Karpas-422 (cell line): ENCODE results near the gene PIEZO1. TPM values are rescaled to one million over a fixed set of nuclear protein-coding genes. Genes with fewer than 3 reads are reported as not detected.
"Not testable (repeated sequence)": the region's sequence is repeated elsewhere in the genome, so short reads cannot be mapped to it uniquely, and the experiment has no call there.

ENCODE experiments used
- DNase-seq: peaks from one replicate; pipeline ENCODE4 v3.0.0-alpha.2; 2015
- H2AFZ ChIP-seq: fragments of 200-600 bp; sonication (generic); 2 replicates; pipeline ENCODE4 v1.6.1; 2014; ENCODE audit warnings: antibody characterized with exemption, low read length, mixed read lengths
- H3K27ac ChIP-seq: fragments of 200-600 bp; sonication (generic); 2 replicates; pipeline ENCODE4 v1.5.1; 2014; ENCODE audit warnings: mild to moderate bottlenecking, low read length, moderate library complexity
- H3K27me3 ChIP-seq: fragments of 200-600 bp; sonication (generic); 2 replicates; pipeline ENCODE4 v1.6.1; 2014; ENCODE audit warnings: low read length, mixed read lengths
- H3K36me3 ChIP-seq: fragments of 200-600 bp; sonication (generic); 2 replicates; pipeline ENCODE4 v1.6.1; 2014; ENCODE audit warnings: low read length, mixed read lengths; ENCODE audit not compliant: insufficient read depth
- H3K4me1 ChIP-seq: fragments of 200-600 bp; sonication (generic); 2 replicates; pipeline ENCODE4 v1.6.1; 2014; ENCODE audit warnings: mild to moderate bottlenecking, low read length, mixed read lengths
- H3K4me2 ChIP-seq: fragments of 200-600 bp; sonication (generic); 2 replicates; pipeline ENCODE4 v1.6.1; 2014; ENCODE audit warnings: low read length, low read depth, mild to moderate bottlenecking; ENCODE audit not compliant: poor library complexity, severe bottlenecking
- H3K4me3 ChIP-seq: fragments of 200-600 bp; sonication (generic); 2 replicates; pipeline ENCODE4 v1.5.1; 2014; ENCODE audit warnings: mild to moderate bottlenecking, antibody characterized with exemption, low read length, mixed read lengths
- H3K79me2 ChIP-seq: fragments of 200-600 bp; sonication (generic); 2 replicates; pipeline ENCODE4 v1.6.1; 2014; ENCODE audit warnings: mild to moderate bottlenecking, low read length, mixed read lengths
- H3K9ac ChIP-seq: fragments of 200-600 bp; sonication (generic); 2 replicates; pipeline ENCODE4 v1.6.0; 2014; ENCODE audit warnings: low read length
- H3K9me2 ChIP-seq: fragments of 200-600 bp; sonication (generic), shearing (Covaris generic); replicated peaks from 2 replicates; pipeline ENCODE4 v1.6.0; 2014; ENCODE audit warnings: mild to moderate bottlenecking, low read length, moderate library complexity; ENCODE audit not compliant: insufficient read depth
- H3K9me3 ChIP-seq: fragments of 300-700, 200-600 bp; sonication (generic); 2 replicates; pipeline ENCODE4 v1.6.1; 2014; ENCODE audit warnings: low read length, mixed read lengths
- H4K20me1 ChIP-seq: fragments of 200-600 bp; sonication (generic); 2 replicates; pipeline ENCODE4 v1.6.1; 2014; ENCODE audit warnings: mild to moderate bottlenecking, antibody characterized with exemption, low read length, low read depth; ENCODE audit not compliant: insufficient read depth
- total RNA-seq: library from RNA; depleted of rRNA; stranded (reverse); fragments of >200 nt; shearing (Covaris generic); gene quantifications from 2 replicates; pipeline ENCODE4 v1.2.3, GENCODE V29; 2014; ENCODE audit warnings: low replicate concordance

The PIEZO1 gene
- total RNA-seq, 1 experiment from 2014 or later = 1.8 TPM

- Histone ChIP-seq H3K9ac (no peak overlapping the region), H3K4me3 (no peak overlapping the region), H3K27ac (no peak overlapping the region), H3K79me2 (no peaks in the 10 kb centered on the region), H3K9me2 (no peaks in the 10 kb centered on the region), H3K27me3 (no peaks in the 10 kb centered on the region), H3K9me3 (no peaks in the 10 kb centered on the region), H2AFZ (no peak overlapping the region), H3K4me1 (peaks cover 12% of the 10 kb centered on the region), H3K36me3 (no peaks in the 10 kb centered on the region), H4K20me1 (0 out of 2 replicates have a peak, but pooled peaks cover 5% of the 10 kb centered on the region), H3K4me2 (no peak overlapping the region)
- DNase-seq = no peak
These were observed 11.2 kb downstream of the PIEZO1 start for GRCh38 chr16:88773812-88774291.

- Histone ChIP-seq H3K9me3 (no peaks in the 10 kb centered on the region), H3K4me3 (no peak overlapping the region), H3K9me2 (no peaks in the 10 kb centered on the region), H3K79me2 (no peaks in the 10 kb centered on the region), H3K4me1 (peaks cover 12% of the 10 kb centered on the region), H3K27me3 (no peaks in the 10 kb centered on the region), H2AFZ (no peak overlapping the region), H3K4me2 (no peak overlapping the region), H3K36me3 (no peaks in the 10 kb centered on the region), H3K27ac (no peak overlapping the region), H3K9ac (no peak overlapping the region), H4K20me1 (0 out of 2 replicates have a peak, but pooled peaks cover 5% of the 10 kb centered on the region)
- no peak for DNase-seq
These were observed 11.9 kb downstream of the PIEZO1 start for GRCh38 chr16:88772871-88773811.

GRCh38 chr16:88771781-88772180, 13.2 kb downstream of the PIEZO1 start:
- H3K9me2 ChIP-seq, H2AFZ ChIP-seq, H3K79me2 ChIP-seq, H3K9ac ChIP-seq, H3K9me3 ChIP-seq, H3K27me3 ChIP-seq, DNase-seq, H3K27ac ChIP-seq, H4K20me1 ChIP-seq, H3K4me3 ChIP-seq, H3K4me2 ChIP-seq, H3K36me3 ChIP-seq: not testable (repeated sequence)
- peaks cover 12% of the 10 kb centered on the region for H3K4me1 ChIP-seq

- DNase-seq = no peak
- peaks cover 12% of the 10 kb centered on the region for H3K4me1 ChIP-seq
- no peak overlapping the region for H3K9ac ChIP-seq
- H3K4me3 ChIP-seq = no peak overlapping the region
- H3K4me2 ChIP-seq = no peak overlapping the region
- H3K27me3 ChIP-seq = no peaks in the 10 kb centered on the region
- H4K20me1 ChIP-seq = 0 out of 2 replicates have a peak, but pooled peaks cover 5% of the 10 kb centered on the region
- H3K9me3 ChIP-seq = no peaks in the 10 kb centered on the region
- no peak overlapping the region for H2AFZ ChIP-seq
- no peaks in the 10 kb centered on the region for H3K36me3 ChIP-seq
- no peaks in the 10 kb centered on the region for H3K79me2 ChIP-seq
- no peaks in the 10 kb centered on the region for H3K9me2 ChIP-seq
- H3K27ac ChIP-seq = no peak overlapping the region
These were observed 13.7 kb downstream of the PIEZO1 start for GRCh38 chr16:88771294-88771772.

- peak; percentile 76 for DNase-seq
- no peak overlapping the region for H3K4me3 ChIP-seq
- H3K27me3 ChIP-seq = no peaks in the 10 kb centered on the region
- H3K9me2 ChIP-seq = no peaks in the 10 kb centered on the region
- no peaks in the 10 kb centered on the region for H3K36me3 ChIP-seq
- H3K4me1 ChIP-seq = peaks cover 12% of the 10 kb centered on the region
- 0 out of 2 replicates have a peak, but pooled peaks cover 5% of the 10 kb centered on the region for H4K20me1 ChIP-seq
- no peaks in the 10 kb centered on the region for H3K9me3 ChIP-seq
- no peaks in the 10 kb centered on the region for H3K79me2 ChIP-seq
- H3K4me2 ChIP-seq = peak overlapping the region; percentile 42
- H2AFZ ChIP-seq = no peak overlapping the region
- no peak overlapping the region for H3K9ac ChIP-seq
- H3K27ac ChIP-seq = no peak overlapping the region
These were observed 14.3 kb downstream of the PIEZO1 start for GRCh38 chr16:88770461-88771293.

- Histone ChIP-seq H3K9me2 (no peaks in the 10 kb centered on the region), H3K27me3 (no peaks in the 10 kb centered on the region), H3K4me3 (no peak overlapping the region), H3K36me3 (no peaks in the 10 kb centered on the region), H3K27ac (no peak overlapping the region), H4K20me1 (0 out of 2 replicates have a peak, but pooled peaks cover 5% of the 10 kb centered on the region), H3K9ac (no peak overlapping the region), H3K4me2 (peak overlapping the region; percentile 42), H2AFZ (no peak overlapping the region), H3K4me1 (peaks cover 12% of the 10 kb centered on the region), H3K79me2 (no peaks in the 10 kb centered on the region), H3K9me3 (no peaks in the 10 kb centered on the region)
- peak; percentile 91 for DNase-seq
These were observed 15.2 kb downstream of the PIEZO1 start for GRCh38 chr16:88769617-88770460.

GRCh38 chr16:88768071-88768783, 16.8 kb downstream of the PIEZO1 start:
- Histone ChIP-seq H3K27me3 (no peaks in the 10 kb centered on the region), H3K79me2 (no peaks in the 10 kb centered on the region), H3K9me3 (no peaks in the 10 kb centered on the region), H3K4me3 (no peak overlapping the region), H3K9me2 (no peaks in the 10 kb centered on the region), H4K20me1 (0 out of 2 replicates have a peak, but pooled peaks cover 5% of the 10 kb centered on the region), H3K4me1 (peaks cover 12% of the 10 kb centered on the region), H3K9ac (no peak overlapping the region), H2AFZ (no peak overlapping the region), H3K4me2 (no peak overlapping the region), H3K27ac (no peak overlapping the region), H3K36me3 (no peaks in the 10 kb centered on the region)
- no peak for DNase-seq
